ENCODE results near the gene ARL6IP5.

The ARL6IP5 gene

GRCh38 chr3:69118555-69118954, 33.8 kb downstream of the ARL6IP5 start:
- Mint-ChIP-seq H3K27ac (no peak overlapping the region), H3K36me3 (ENCODE audit: low read depth) (no peaks in the 10 kb centered on the region), H3K4me3 (no peak overlapping the region), H3K27me3 (no peaks in the 10 kb centered on the region), H3K9me3 (no peaks in the 10 kb centered on the region), H3K4me1 (ENCODE audit: low read depth) (peaks cover 14% of the 10 kb centered on the region)
- no peak for DNase-seq

GRCh38 chr3:69119138-69119537, 34.4 kb downstream of the ARL6IP5 start:
- Mint-ChIP-seq H3K27me3 (no peaks in the 10 kb centered on the region), H3K9me3 (no peaks in the 10 kb centered on the region), H3K4me3 (no peak overlapping the region), H3K36me3 (ENCODE audit: low read depth) (no peaks in the 10 kb centered on the region), H3K4me1 (ENCODE audit: low read depth) (peaks cover 8% of the 10 kb centered on the region), H3K27ac (no peak overlapping the region)
- DNase-seq, result no peak

DNA sequence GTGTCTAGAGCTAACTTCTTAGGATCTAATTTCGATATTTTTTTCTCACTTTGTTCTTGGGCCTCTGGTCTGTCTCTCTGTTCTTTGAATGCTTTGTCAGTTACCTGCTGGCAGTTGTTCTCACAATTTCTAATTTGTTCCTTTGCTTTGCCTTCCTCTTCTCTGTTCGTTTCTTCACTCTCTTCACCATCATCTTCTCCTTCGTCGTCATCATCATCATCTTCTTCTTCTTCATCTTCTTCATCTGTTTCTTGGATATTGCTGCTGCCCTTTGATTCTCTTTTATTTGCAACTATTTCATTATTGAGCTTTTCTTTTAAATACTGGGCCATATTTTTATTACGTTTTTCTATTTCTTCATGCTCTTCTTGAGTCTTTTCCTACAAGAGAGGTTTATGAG, 34.9 kb downstream of the ARL6IP5 start:
- Mint-ChIP-seq H3K27me3 (no peaks in the 10 kb centered on the region), H3K36me3 (ENCODE audit: low read depth) (no peaks in the 10 kb centered on the region), H3K4me1 (ENCODE audit: low read depth) (peaks cover 7% of the 10 kb centered on the region), H3K4me3 (no peak overlapping the region), H3K9me3 (no peaks in the 10 kb centered on the region), H3K27ac (no peak overlapping the region)
- no peak for DNase-seq

GRCh38 chr3:69120879-69121464, 36.2 kb downstream of the ARL6IP5 start:
- Mint-ChIP-seq H3K36me3 (ENCODE audit: low read depth) (no peaks in the 10 kb centered on the region), H3K27ac (no peak overlapping the region), H3K9me3 (no peaks in the 10 kb centered on the region), H3K4me1 (ENCODE audit: low read depth) (peaks cover 6% of the 10 kb centered on the region), H3K4me3 (no peak overlapping the region), H3K27me3 (no peaks in the 10 kb centered on the region)
- peak; percentile 72 for DNase-seq

GRCh38 chr3:69121513-69121912, 36.8 kb downstream of the ARL6IP5 start:
- Mint-ChIP-seq H3K4me3 (no peak overlapping the region), H3K27ac (no peak overlapping the region), H3K4me1 (ENCODE audit: low read depth) (peaks cover 4% of the 10 kb centered on the region), H3K27me3 (no peaks in the 10 kb centered on the region), H3K36me3 (ENCODE audit: low read depth) (no peaks in the 10 kb centered on the region), H3K9me3 (no peaks in the 10 kb centered on the region)
- DNase-seq, result no peak

DNA sequence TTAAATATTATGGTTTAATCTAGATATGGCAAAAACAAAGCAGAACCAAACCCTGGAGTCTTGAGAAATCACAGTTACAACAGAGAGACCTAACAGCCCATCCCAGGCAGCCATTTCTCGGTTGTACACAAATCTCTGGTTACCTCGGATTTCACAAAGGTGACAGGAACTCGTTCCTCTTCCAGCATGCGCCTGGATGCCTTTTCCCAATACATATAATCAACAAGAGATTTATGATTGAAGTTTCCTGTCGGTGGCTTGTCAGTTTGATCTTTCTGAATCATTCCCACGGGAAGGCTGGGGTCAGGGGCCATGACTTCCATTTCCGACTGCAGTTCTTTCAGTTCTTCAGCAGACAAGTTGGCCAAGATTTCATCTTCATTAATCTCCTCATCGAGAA, 37.2 kb downstream of the ARL6IP5 start:
- H3K27me3 Mint-ChIP-seq, result no peaks in the 10 kb centered on the region
- no peaks in the 10 kb centered on the region for H3K9me3 Mint-ChIP-seq
- H3K36me3 Mint-ChIP-seq (ENCODE audit: low read depth), result no peaks in the 10 kb centered on the region
- peaks cover 4% of the 10 kb centered on the region for H3K4me1 Mint-ChIP-seq (ENCODE audit: low read depth)
- no peak for DNase-seq
- no peak overlapping the region for H3K27ac Mint-ChIP-seq
- H3K4me3 Mint-ChIP-seq, result no peak overlapping the region

- peaks cover 4% of the 10 kb centered on the region for H3K4me1 Mint-ChIP-seq (ENCODE audit: low read depth)
- H3K9me3 Mint-ChIP-seq, result no peaks in the 10 kb centered on the region
- H3K27ac Mint-ChIP-seq, result no peak within 1 kb of the TSS
- no peak within 1 kb of the TSS for H3K4me3 Mint-ChIP-seq
- H3K36me3 Mint-ChIP-seq (ENCODE audit: low read depth), result no peaks in the 10 kb centered on the region
- DNase-seq, result no peak
- no peaks in the 10 kb centered on the region for H3K27me3 Mint-ChIP-seq
Measured at GRCh38 chr3:69122403-69122802, 37.7 kb downstream of the ARL6IP5 start, which contains the start of gene LMOD3. Gene LMOD3 (minus strand): TSS chr3:69122595. CDS start chr3:69122386, 209 bp downstream.

- Mint-ChIP-seq H3K4me3 (no peak overlapping the region), H3K27me3 (no peaks in the 10 kb centered on the region), H3K36me3 (ENCODE audit: low read depth) (no peaks in the 10 kb centered on the region)
Measured at GRCh38 chr3:69126216-69126615, 41.5 kb downstream of the ARL6IP5 start.

DNA sequence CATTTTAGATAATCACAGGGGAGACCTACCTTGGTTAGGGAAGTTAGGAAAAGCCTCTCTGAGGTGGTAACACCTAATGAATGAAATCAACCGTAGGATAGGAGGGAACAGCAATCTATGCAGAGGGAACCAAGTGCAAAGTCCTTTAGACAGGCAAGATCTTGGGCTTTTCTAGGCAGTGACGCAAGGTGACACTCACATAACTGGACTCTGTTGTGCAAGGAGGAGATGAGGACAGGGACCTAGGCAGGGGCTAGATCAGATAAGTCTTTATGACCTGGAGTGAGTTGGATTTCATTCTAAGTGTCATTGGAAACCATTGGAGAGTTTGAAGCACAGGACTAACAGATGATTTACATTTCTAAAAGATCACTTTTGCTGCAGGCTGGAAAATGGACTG, 42.3 kb downstream of the ARL6IP5 start:
- Mint-ChIP-seq H3K9me3 (no peaks in the 10 kb centered on the region), H3K4me3 (no peak overlapping the region), H3K36me3 (ENCODE audit: low read depth) (no peaks in the 10 kb centered on the region), H3K4me1 (ENCODE audit: low read depth) (no peaks in the 10 kb centered on the region), H3K27me3 (no peaks in the 10 kb centered on the region), H3K27ac (no peak overlapping the region)
- DNase-seq, result no peak

More at GRCh38 chr3:69126216-69126615, 41.5 kb downstream of the ARL6IP5 start:
- DNase-seq, result no peak
- no peaks in the 10 kb centered on the region for H3K9me3 Mint-ChIP-seq
- no peaks in the 10 kb centered on the region for H3K4me1 Mint-ChIP-seq (ENCODE audit: low read depth)
- no peak overlapping the region for H3K27ac Mint-ChIP-seq

GRCh38 chr3:69128509-69128908, 43.8 kb downstream of the ARL6IP5 start:
- H3K36me3 Mint-ChIP-seq (ENCODE audit: low read depth), result no peaks in the 10 kb centered on the region
- H3K9me3 Mint-ChIP-seq, result no peaks in the 10 kb centered on the region
- DNase-seq, result no peak
- H3K4me3 Mint-ChIP-seq, result no peak overlapping the region
- no peaks in the 10 kb centered on the region for H3K4me1 Mint-ChIP-seq (ENCODE audit: low read depth)
- no peak overlapping the region for H3K27ac Mint-ChIP-seq
- H3K27me3 Mint-ChIP-seq, result no peaks in the 10 kb centered on the region

DNA sequence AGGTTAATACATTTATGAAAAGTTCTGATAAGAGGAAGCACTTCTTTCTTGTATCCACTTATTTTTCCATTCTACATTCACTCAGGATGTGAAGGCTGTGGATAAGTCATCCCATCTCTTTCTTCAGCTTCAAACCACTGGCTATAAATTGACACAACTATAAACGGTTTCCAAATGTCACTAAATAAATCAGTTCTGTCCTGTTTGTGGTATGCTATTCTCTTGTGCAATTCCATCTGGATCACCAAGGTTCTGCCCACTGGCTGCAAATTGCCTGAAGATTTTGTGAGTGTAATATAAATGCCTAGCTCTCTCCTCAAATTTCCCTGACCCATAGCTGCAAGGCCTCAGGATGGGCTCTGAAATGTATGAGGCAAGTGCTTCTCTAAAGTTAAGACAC, 44.8 kb downstream of the ARL6IP5 start:
- H3K36me3 Mint-ChIP-seq (ENCODE audit: low read depth), result no peaks in the 10 kb centered on the region
- DNase-seq, result no peak
- H3K4me3 Mint-ChIP-seq, result no peak overlapping the region
- no peaks in the 10 kb centered on the region for H3K27me3 Mint-ChIP-seq
- H3K9me3 Mint-ChIP-seq, result no peaks in the 10 kb centered on the region
- no peak overlapping the region for H3K27ac Mint-ChIP-seq
- no peaks in the 10 kb centered on the region for H3K4me1 Mint-ChIP-seq (ENCODE audit: low read depth)

DNA sequence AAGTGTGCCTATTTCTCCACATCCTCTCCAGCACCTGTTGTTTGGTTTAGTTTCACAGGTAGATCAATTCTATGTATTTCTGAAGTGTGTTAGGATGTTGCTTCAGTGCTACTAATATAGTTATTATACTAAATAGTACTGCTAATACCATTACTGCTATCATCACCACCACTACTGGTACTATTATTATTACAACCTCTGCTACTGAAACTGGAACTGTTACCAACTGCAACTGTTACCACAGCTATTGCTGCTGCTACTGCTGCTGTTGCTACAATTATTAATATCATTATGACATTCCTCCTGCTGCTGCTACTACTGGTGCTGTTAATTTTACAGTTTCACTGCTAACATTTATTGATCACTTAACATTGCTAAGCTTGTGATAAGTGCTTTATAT, 46.0 kb downstream of the ARL6IP5 start:
- Mint-ChIP-seq H3K4me1 (ENCODE audit: low read depth) (no peaks in the 10 kb centered on the region), H3K27ac (no peak overlapping the region), H3K9me3 (no peaks in the 10 kb centered on the region), H3K27me3 (no peaks in the 10 kb centered on the region), H3K36me3 (ENCODE audit: low read depth) (no peaks in the 10 kb centered on the region), H3K4me3 (no peak overlapping the region)
- DNase-seq, result no peak

DNA sequence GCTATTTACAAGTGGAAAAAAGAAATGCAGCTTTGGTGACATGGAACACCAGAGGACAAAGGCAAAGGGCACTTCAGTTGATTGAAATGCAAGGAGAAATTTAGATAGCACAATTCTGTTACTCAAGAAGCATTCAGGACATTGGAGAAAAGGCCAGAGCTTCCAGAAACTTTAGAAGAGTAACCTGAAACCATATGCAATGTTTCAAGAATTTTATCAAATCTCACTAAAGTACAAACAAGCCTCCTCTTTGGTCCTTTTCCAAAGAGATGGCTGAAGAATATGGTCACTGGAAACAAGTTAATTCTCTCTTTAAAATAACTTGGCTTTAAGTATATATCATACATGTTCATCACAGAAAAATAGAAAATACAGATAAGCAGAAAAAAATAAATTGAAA, 52.3 kb downstream of the ARL6IP5 start:
- Mint-ChIP-seq H3K9me3 (no peaks in the 10 kb centered on the region), H3K4me1 (ENCODE audit: low read depth) (no peaks in the 10 kb centered on the region), H3K4me3 (no peak overlapping the region), H3K27ac (no peak overlapping the region), H3K27me3 (peaks cover 5% of the 10 kb centered on the region), H3K36me3 (ENCODE audit: low read depth) (no peaks in the 10 kb centered on the region)
- no peak for DNase-seq

DNA sequence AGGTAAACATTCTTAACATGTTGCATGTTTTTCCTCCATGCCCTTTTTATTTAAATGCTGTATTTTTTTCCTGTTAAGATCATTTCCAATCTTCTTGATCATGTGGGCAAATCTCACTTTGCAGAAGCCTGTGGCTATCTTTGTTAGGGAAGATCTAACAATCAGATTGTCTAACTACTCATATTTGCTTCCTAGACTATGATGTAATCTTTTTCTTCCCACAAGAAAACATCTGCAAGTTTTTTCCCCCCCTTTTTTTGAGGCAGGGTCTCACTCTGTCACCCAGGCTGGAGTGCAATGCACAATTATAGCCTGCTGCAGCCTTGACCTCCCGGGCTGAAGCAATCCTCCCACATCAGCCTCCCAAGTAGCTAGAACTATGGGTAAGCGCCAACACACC, 52.7 kb downstream of the ARL6IP5 start:
- no peak overlapping the region for H3K4me3 Mint-ChIP-seq
- no peak overlapping the region for H3K27ac Mint-ChIP-seq

DNA sequence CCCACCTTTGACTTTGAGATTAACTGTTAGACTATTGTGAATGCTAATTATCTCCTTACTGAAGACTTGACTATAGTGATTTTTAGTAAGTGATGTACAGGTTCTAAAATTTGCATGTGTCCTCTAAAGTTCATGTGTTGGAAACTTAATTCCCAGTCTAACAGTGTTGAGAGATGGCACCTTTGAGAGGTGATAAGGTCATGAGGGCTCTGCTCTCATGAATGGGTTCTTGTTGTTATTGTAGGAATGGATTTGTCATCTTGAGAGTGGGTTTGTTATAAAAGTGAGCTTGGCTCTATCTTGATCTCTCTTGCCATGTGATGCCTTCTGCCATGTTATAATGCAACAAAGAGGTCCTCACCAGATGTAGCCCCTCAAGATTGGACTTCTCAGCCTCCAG, 56.6 kb downstream of the ARL6IP5 start:
- Mint-ChIP-seq H3K9me3 (no peaks in the 10 kb centered on the region), H3K27me3 (peaks cover 5% of the 10 kb centered on the region), H3K27ac (no peak overlapping the region), H3K4me3 (no peak overlapping the region), H3K4me1 (ENCODE audit: low read depth) (no peaks in the 10 kb centered on the region), H3K36me3 (ENCODE audit: low read depth) (no peaks in the 10 kb centered on the region)
- no peak for DNase-seq

More for the DNA sequence above, 52.7 kb downstream of the ARL6IP5 start:
- Mint-ChIP-seq H3K4me1 (ENCODE audit: low read depth) (no peaks in the 10 kb centered on the region), H3K9me3 (no peaks in the 10 kb centered on the region), H3K27me3 (peaks cover 5% of the 10 kb centered on the region), H3K36me3 (ENCODE audit: low read depth) (no peaks in the 10 kb centered on the region)
- DNase-seq, result no peak

GRCh38 chr3:69142090-69142489, 57.4 kb downstream of the ARL6IP5 start:
- DNase-seq, result no peak
- Mint-ChIP-seq H3K9me3 (no peaks in the 10 kb centered on the region), H3K36me3 (ENCODE audit: low read depth) (no peaks in the 10 kb centered on the region), H3K4me3 (no peak overlapping the region), H3K27me3 (peaks cover 5% of the 10 kb centered on the region), H3K27ac (no peak overlapping the region), H3K4me1 (ENCODE audit: low read depth) (no peaks in the 10 kb centered on the region)

All from activated T-cell treated with anti-CD3 and anti-CD28 coated beads, Interleukin-2, amount 50 U/mL, for 24 hours (primary cell).